Measurements from ENCODE around the gene SLC12A2. TPM values are rescaled to one million over a fixed set of nuclear protein-coding genes. Genes with fewer than 3 reads are reported as not detected.
A peak's percentile ranks its signal among the peaks of the same experiment; 100 is the strongest.

Gene SLC12A2
- total RNA-seq, 4 donors from 2014 or later, result 105 to 137 (median 129) TPM

GRCh38 chr5:128101676-128102075, 18.1 kb downstream of the SLC12A2 start:
- Histone ChIP-seq H3K9me3 (peaks cover 0 to 24% (median 0%) of the 10 kb centered on the region in 3 donors), H3K36me3 (no peaks in the 10 kb centered on the region), H3K27ac (peak overlapping the region in 1 of 4 donors; percentile 31), H3K27me3 (no peaks in the 10 kb centered on the region), H3K4me3 (no peak overlapping the region), H3K4me1 (peaks cover 0 to 77% (median 4%) of the 10 kb centered on the region in 3 donors)
- no peak for TF ChIP-seq CTCF (IDR thresholded peaks at IDR 0.05)
- no peak for ATAC-seq
- 67 to 91% methylated on average over 1 of the region's 1 CpG for WGBS, 2 donors (ENCODE audit: low coverage in 1 of 2)

GRCh38 chr5:128105203-128105602, 21.6 kb downstream of the SLC12A2 start:
- Histone ChIP-seq H3K4me1 (peaks cover 0 to 88% (median 4%) of the 10 kb centered on the region in 3 donors), H3K27me3 (no peaks in the 10 kb centered on the region), H3K27ac (no peak overlapping the region), H3K36me3 (peaks cover 0 to 3% of the 10 kb centered on the region in 2 donors), H3K4me3 (no peak overlapping the region), H3K9me3 (no peaks in the 10 kb centered on the region)
- TF ChIP-seq POLR2AphosphoS5 (IDR thresholded peaks at IDR 0.05) (no peak), POLR2A (IDR thresholded peaks at IDR 0.05) (no peak), EP300 (IDR thresholded peaks at IDR 0.05) (no peak), CTCF (IDR thresholded peaks at IDR 0.05) (no peak)
- ATAC-seq, result no peak
- 64 to 75% methylated on average over 5 to 7 of the region's 7 CpGs for WGBS, 2 donors (ENCODE audit: low coverage in 1 of 2)

GRCh38 chr5:128109138-128109537, 25.6 kb downstream of the SLC12A2 start:
- Histone ChIP-seq H3K36me3 (peaks cover 0 to 15% of the 10 kb centered on the region in 2 donors), H3K9me3 (no peaks in the 10 kb centered on the region), H3K27me3 (no peaks in the 10 kb centered on the region), H3K27ac (peak overlapping the region in 3 of 4 donors; percentile 18 to 40 (median 35)), H3K4me1 (peaks cover 0 to 54% (median 0%) of the 10 kb centered on the region in 3 donors), H3K4me3 (peak overlapping the region in 1 of 2 donors; percentile 3)
- no peak for ATAC-seq
- TF ChIP-seq POLR2AphosphoS5 (IDR thresholded peaks at IDR 0.05) (no peak), EP300 (IDR thresholded peaks at IDR 0.05) (no peak), POLR2A (IDR thresholded peaks at IDR 0.05) (no peak), CTCF (IDR thresholded peaks at IDR 0.05) (no peak)
- WGBS, 2 donors (ENCODE audit: low coverage in 1 of 2), result 47 to 92% methylated on average over 6 to 9 of the region's 14 CpGs

GRCh38 chr5:128109766-128110165, 26.2 kb downstream of the SLC12A2 start:
- TF ChIP-seq CTCF (IDR thresholded peaks at IDR 0.05), result no peak
- TF ChIP-seq EP300 (IDR thresholded peaks at IDR 0.05), result no peak
- no peak for TF ChIP-seq POLR2A (IDR thresholded peaks at IDR 0.05)
- no peak for TF ChIP-seq POLR2AphosphoS5 (IDR thresholded peaks at IDR 0.05)
- peaks cover 0 to 21% of the 10 kb centered on the region in 2 donors for H3K36me3 ChIP-seq
- H3K9me3 ChIP-seq, result no peaks in the 10 kb centered on the region
- H3K27me3 ChIP-seq, result no peaks in the 10 kb centered on the region
- no peak for ATAC-seq
- WGBS, 2 donors (ENCODE audit: low coverage in 1 of 2), result 100% methylated on average over 1 of the region's 1 CpG; no CpG with 5 or more reads in 1 of the 2 donors
- peaks cover 0 to 48% (median 0%) of the 10 kb centered on the region in 3 donors for H3K4me1 ChIP-seq
- H3K4me3 ChIP-seq, result no peak overlapping the region
- peak overlapping the region in 1 of 4 donors; percentile 35 for H3K27ac ChIP-seq

- Histone ChIP-seq H3K27ac (no peak overlapping the region), H3K9me3 (no peaks in the 10 kb centered on the region), H3K36me3 (peaks cover 0 to 43% of the 10 kb centered on the region in 2 donors), H3K4me3 (no peak overlapping the region), H3K27me3 (no peaks in the 10 kb centered on the region), H3K4me1 (peaks cover 0 to 27% (median 0%) of the 10 kb centered on the region in 3 donors)
- TF ChIP-seq POLR2AphosphoS5 (IDR thresholded peaks at IDR 0.05) (no peak), POLR2A (IDR thresholded peaks at IDR 0.05) (no peak), EP300 (IDR thresholded peaks at IDR 0.05) (no peak)
- ATAC-seq, result no peak
- WGBS, 2 donors (ENCODE audit: low coverage in 1 of 2), result 45 to 72% methylated on average over 2 of the region's 2 CpGs
Observed at GRCh38 chr5:128111818-128112448, 28.4 kb downstream of the SLC12A2 start.
